ENCODE results near the gene ZNF256.

Gene ZNF256

GRCh38 chr19:57947419-57948134 lies at the start of gene ZNF256:
TSS of gene ZNF256 (minus strand) at chr19:57947706. CDS start at chr19:57947474, 232 bp downstream.
- peak; percentile 100 for DNase-seq

- DNase-seq: no peak
These were observed 45.3 kb upstream of the ZNF256 start for GRCh38 chr19:57992841-57993240.

GRCh38 chr19:57978586-57979289 lies 31.2 kb upstream of the ZNF256 start:
- no peak for DNase-seq

GRCh38 chr19:57974434-57974833 lies 26.9 kb upstream of the ZNF256 start, which contains the start of gene C19orf18:
TSS of gene C19orf18 (minus strand) at chr19:57974534. CDS start at chr19:57974432, 102 bp downstream.
- no peak for DNase-seq

GRCh38 chr19:57964761-57965160 lies 17.3 kb upstream of the ZNF256 start:
- DNase-seq: no peak

GRCh38 chr19:57961785-57962184 lies 14.3 kb upstream of the ZNF256 start:
- DNase-seq: no peak

- DNase-seq: no peak
These were observed 7.5 kb upstream of the ZNF256 start for GRCh38 chr19:57954996-57955395.

- DNase-seq: no peak
These were observed 2.2 kb upstream of the ZNF256 start for GRCh38 chr19:57949702-57950101.

GRCh38 chr19:57949296-57949695 lies 1.8 kb upstream of the ZNF256 start:
- no peak for DNase-seq

GRCh38 chr19:57947088-57947418 lies 453 bp downstream of the ZNF256 start:
- no peak for DNase-seq

GRCh38 chr19:57946316-57946715 lies 1.2 kb downstream of the ZNF256 start:
- no peak for DNase-seq

- no peak for DNase-seq
These were observed 5.9 kb downstream of the ZNF256 start for GRCh38 chr19:57941593-57941992.

GRCh38 chr19:57935731-57936130 lies 11.8 kb downstream of the ZNF256 start:
- no peak for DNase-seq

GRCh38 chr19:57934820-57935665 lies 12.5 kb downstream of the ZNF256 start, which contains the start of gene ZNF418:
TSS of gene ZNF418 (minus strand) at chr19:57935402. CDS start at chr19:57933822, 1,580 bp downstream.
- no peak for DNase-seq

- no peak for DNase-seq
These were observed 19.9 kb downstream of the ZNF256 start for GRCh38 chr19:57927587-57927986.

- DNase-seq: peak; percentile 99
These were observed 31.1 kb downstream of the ZNF256 start, which contains the start of gene ZNF417 for GRCh38 chr19:57916168-57916995. TSS of gene ZNF417 (minus strand) at chr19:57916592. CDS start at chr19:57916411, 181 bp downstream.

- DNase-seq: no peak
These were observed 33.0 kb downstream of the ZNF256 start for GRCh38 chr19:57914531-57914930.

GRCh38 chr19:57907394-57907793 lies 40.1 kb downstream of the ZNF256 start:
- DNase-seq: no peak

- DNase-seq: no peak
These were observed 42.2 kb downstream of the ZNF256 start for GRCh38 chr19:57905258-57905657.

- DNase-seq: no peak
These were observed 43.8 kb downstream of the ZNF256 start for GRCh38 chr19:57903618-57904184.

- DNase-seq: no peak
These were observed 47.2 kb downstream of the ZNF256 start for GRCh38 chr19:57900311-57900710.
